ENCODE measurements around the gene SLC24A1. TPM values are rescaled to one million over a fixed set of nuclear protein-coding genes. Genes with fewer than 3 reads are reported as not detected.
A peak's percentile ranks its signal among the peaks of the same experiment; 100 is the strongest.

Gene SLC24A1
- total RNA-seq (2021; fragmentation: NEBNext Ultra II Directional; extraction: Animal tissue kit (Norgen Biotek cat#: 25700)) = 10 to 100 TPM in 4 of 6 experiments, 1 to 10 TPM in 2; 7.4 to 14.6 (median 11.7) TPM
- long read RNA-seq = 0 reads

DNA sequence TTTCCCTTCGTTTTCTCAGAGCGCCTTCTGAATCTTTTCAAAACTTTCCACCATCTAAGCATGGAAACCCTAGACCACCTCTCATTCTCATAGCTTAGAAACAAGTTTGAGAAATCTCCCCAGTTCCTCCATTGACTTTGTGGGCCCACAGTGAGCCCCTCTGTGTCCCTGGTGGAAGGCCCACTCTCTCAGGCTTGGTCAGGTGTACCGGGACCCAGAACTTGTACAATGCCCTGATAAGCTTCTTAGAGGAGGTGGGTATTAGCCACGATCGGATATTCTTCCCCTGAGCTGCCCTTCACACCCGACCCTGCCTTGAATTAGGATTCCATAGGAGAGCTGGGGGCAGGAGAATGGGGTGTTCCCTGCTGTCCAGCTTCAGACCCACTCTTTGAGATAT is at the start of gene SLC24A1:
Gene SLC24A1 (plus strand): TSS at position 301 of the 400 bp plus-strand sequence. CDS start 2,143 bp downstream, outside the sequence.
- Mint-ChIP-seq H3K27me3 (ENCODE audit: insufficient read depth) (no peaks in the 10 kb centered on the region; the same call in 1 of the 2 replicates), H3K36me3 (ENCODE audit: low read depth) (peaks cover 22% of the 10 kb centered on the region), H3K27ac (no peak within 1 kb of the TSS), H3K4me1 (ENCODE audit: low read depth) (no peaks in the 10 kb centered on the region), H3K9me3 (no peaks in the 10 kb centered on the region; the same call in 1 of the 2 replicates), H3K4me3 (no peak within 1 kb of the TSS)
- DNase-seq = no peak
- TF ChIP-seq, protein P1, sequence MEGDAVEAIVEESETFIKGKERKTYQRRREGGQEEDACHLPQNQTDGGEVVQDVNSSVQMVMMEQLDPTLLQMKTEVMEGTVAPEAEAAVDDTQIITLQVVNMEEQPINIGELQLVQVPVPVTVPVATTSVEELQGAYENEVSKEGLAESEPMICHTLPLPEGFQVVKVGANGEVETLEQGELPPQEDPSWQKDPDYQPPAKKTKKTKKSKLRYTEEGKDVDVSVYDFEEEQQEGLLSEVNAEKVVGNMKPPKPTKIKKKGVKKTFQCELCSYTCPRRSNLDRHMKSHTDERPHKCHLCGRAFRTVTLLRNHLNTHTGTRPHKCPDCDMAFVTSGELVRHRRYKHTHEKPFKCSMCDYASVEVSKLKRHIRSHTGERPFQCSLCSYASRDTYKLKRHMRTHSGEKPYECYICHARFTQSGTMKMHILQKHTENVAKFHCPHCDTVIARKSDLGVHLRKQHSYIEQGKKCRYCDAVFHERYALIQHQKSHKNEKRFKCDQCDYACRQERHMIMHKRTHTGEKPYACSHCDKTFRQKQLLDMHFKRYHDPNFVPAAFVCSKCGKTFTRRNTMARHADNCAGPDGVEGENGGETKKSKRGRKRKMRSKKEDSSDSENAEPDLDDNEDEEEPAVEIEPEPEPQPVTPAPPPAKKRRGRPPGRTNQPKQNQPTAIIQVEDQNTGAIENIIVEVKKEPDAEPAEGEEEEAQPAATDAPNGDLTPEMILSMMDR (IDR thresholded peaks at IDR 0.05) = no peak

GRCh38 chr15:65571971-65572370 is 49.8 kb upstream of the SLC24A1 start:
- Mint-ChIP-seq H3K4me3 (no peak overlapping the region), H3K27ac (no peak overlapping the region), H3K9me3 (no peaks in the 10 kb centered on the region), H3K36me3 (ENCODE audit: low read depth) (peaks cover 24% of the 10 kb centered on the region), H3K4me1 (ENCODE audit: low read depth) (peaks cover 17% of the 10 kb centered on the region), H3K27me3 (ENCODE audit: insufficient read depth) (no peaks in the 10 kb centered on the region; the same call in 1 of the 2 replicates)
- no peak for DNase-seq
- TF ChIP-seq, protein P1 (IDR thresholded peaks at IDR 0.05) = no peak

GRCh38 chr15:65576664-65577063 is 45.1 kb upstream of the SLC24A1 start:
- DNase-seq = peak; percentile 78
- H3K27ac Mint-ChIP-seq = peak overlapping the region; percentile 81
- H3K27me3 Mint-ChIP-seq (ENCODE audit: insufficient read depth) = no peaks in the 10 kb centered on the region; the same call in 1 of the 2 replicates
- no peaks in the 10 kb centered on the region for H3K9me3 Mint-ChIP-seq
- peaks cover 38% of the 10 kb centered on the region for H3K36me3 Mint-ChIP-seq (ENCODE audit: low read depth)
- peaks cover 54% of the 10 kb centered on the region for H3K4me1 Mint-ChIP-seq (ENCODE audit: low read depth)
- TF ChIP-seq, protein P1 (IDR thresholded peaks at IDR 0.05) = no peak
- peak overlapping the region; percentile 38; the same call in 1 of the 2 replicates for H3K4me3 Mint-ChIP-seq

GRCh38 chr15:65577129-65577996 is 44.4 kb upstream of the SLC24A1 start:
- Mint-ChIP-seq H3K27me3 (ENCODE audit: insufficient read depth) (no peaks in the 10 kb centered on the region; the same call in 1 of the 2 replicates), H3K4me3 (peak overlapping the region; percentile 38; the same call in 1 of the 2 replicates), H3K9me3 (no peaks in the 10 kb centered on the region), H3K27ac (peak overlapping the region; percentile 81), H3K4me1 (ENCODE audit: low read depth) (peaks cover 54% of the 10 kb centered on the region), H3K36me3 (ENCODE audit: low read depth) (peaks cover 45% of the 10 kb centered on the region)
- TF ChIP-seq, protein P1 (IDR thresholded peaks at IDR 0.05) = no peak
- DNase-seq = no peak

GRCh38 chr15:65578904-65579728 is 42.6 kb upstream of the SLC24A1 start:
- Mint-ChIP-seq H3K4me3 (0 out of 2 replicates have a peak overlapping the region, but pooled peaks have one; percentile 39), H3K27me3 (ENCODE audit: insufficient read depth) (no peaks in the 10 kb centered on the region), H3K9me3 (no peaks in the 10 kb centered on the region), H3K36me3 (ENCODE audit: low read depth) (peaks cover 58% of the 10 kb centered on the region), H3K27ac (peak overlapping the region; percentile 86), H3K4me1 (ENCODE audit: low read depth) (peaks cover 62% of the 10 kb centered on the region)
- no peak for DNase-seq
- TF ChIP-seq, protein P1 (IDR thresholded peaks at IDR 0.05) = no peak
